Heart left ventricle (tissue), 16 donors: ENCODE data around the gene TRPM3. TPM values are rescaled to one million over a fixed set of nuclear protein-coding genes. Genes with fewer than 3 reads are reported as not detected.

Experiments used
- ATAC-seq, 4 donors: fragments of 200-7000 bp; cut with Tn5 transposase; one replicate each; pipeline ENCODE4 v1.9.1; 2020 to 2022; ENCODE audit warnings: moderate library complexity in 4 of 4, mild to moderate bottlenecking in 3 of 4, moderate number of reproducible peaks in 1 of 4
- DNase-seq, 5 donors: peaks; one replicate each; pipeline ENCODE4 v3.0.0-alpha.2; 2020
- H3K27ac ChIP-seq, 12 donors: fragments of 200-600 bp; sonication (generic) in 4 of 12; one replicate each; pipeline versions ENCODE4 v1.5.0 to v1.8.0; 2016 to 2022; ENCODE audit warnings: mild to moderate bottlenecking in 2 of 12
- H3K27me3 ChIP-seq, 9 donors: fragments of 200-600 bp; sonication (generic) in 2 of 9; one replicate each; pipeline versions ENCODE4 v1.5.1 to v1.8.0; 2016 to 2022; ENCODE audit warnings: mild to moderate bottlenecking in 3 of 9
- H3K36me3 ChIP-seq, 9 donors: fragments of 200-600 bp; sonication (generic) in 2 of 9; one replicate each; pipeline versions ENCODE4 v1.5.0 to v1.8.0; 2018 to 2022; ENCODE audit warnings: mild to moderate bottlenecking in 2 of 9
- H3K4me1 ChIP-seq, 12 donors: fragments of 200-600 bp; sonication (generic) in 4 of 12; one replicate each; pipeline versions ENCODE4 v1.5.0 to v1.8.0; 2016 to 2022; ENCODE audit warnings: mild to moderate bottlenecking in 3 of 12
- H3K4me3 ChIP-seq, 12 donors: fragments of 200-600 bp; sonication (generic) in 4 of 12; one replicate each; pipeline versions ENCODE4 v1.5.0 to v1.8.0; 2017 to 2022; ENCODE audit warnings: mild to moderate bottlenecking in 9 of 12, moderate library complexity in 4 of 12
- H3K9me3 ChIP-seq, 12 donors: fragments of 200-600 bp; sonication (generic) in 4 of 12; one replicate each; pipeline versions ENCODE4 v1.5.0 to v1.8.0; 2016 to 2022; ENCODE audit warnings: mild to moderate bottlenecking in 1 of 12
- CTCF ChIP-seq, 12 donors: fragments of 200-600 bp; sonication (generic) in 4 of 12; IDR thresholded peaks; one replicate each; pipeline versions ENCODE4 v1.5.0 to v1.8.0; 2018 to 2022; ENCODE audit warnings: antibody characterized with exemption in 12 of 12, mild to moderate bottlenecking in 5 of 12
- POLR2A ChIP-seq, 2 donors: fragments of 450-650 bp; IDR thresholded peaks; one replicate each; pipeline ENCODE4 v1.6.1; 2017; ENCODE audit warnings: antibody characterized with exemption in 2 of 2, mild to moderate bottlenecking in 2 of 2, moderate library complexity in 2 of 2
- WGBS, 4 donors: extraction: QIAGEN DNeasy Blood & Tissue Kit in 2 of 4; methylation state at CpG; one replicate each; pipeline versions ENCODE4 v1.1.5 to v1.1.7; 2013 to 2018; 5-methylcytosine and 5-hydroxymethylcytosine counted together
- intact Hi-C, 10 donors: fragments of 100-400 bp; cut with DNase I; formaldehyde crosslinking; loops; one replicate each; pipeline versions ENCODE4 v1.11.1 to v1.14.2; 2022
- polyA plus RNA-seq, 2 donors: library from polyadenylated mRNA; stranded (reverse); fragments of 200-250 nt; gene quantifications; one replicate each; pipeline ENCODE4 v1.2.3, GENCODE V29; 2013
- total RNA-seq, 9 donors: library from RNA; depleted of rRNA in 2 of 9; stranded (reverse); fragments of >200 nt in 2 of 9; fragmentation: NEBNext Ultra II Directional in 3 of 9; extraction: Animal tissue kit (Norgen Biotek cat#: 25700) in 3 of 9; gene quantifications; one replicate each; pipeline versions ENCODE4 v1.1.0 to v1.2.4, GENCODE V29; 2016 to 2023
- donor health status: ischemic (EF 13 %, LVEDD 7.1; RV severe dilation, severe dysfunction).
- donor health status: healthy with polysubstance abuse.
- donor health status: DM: no; HTN: yes; CAD: no.
- donor health status: DM: no; HTN: no; CAD: no.
- donor health status: ischemic (EF 25% LVEDD 6.9; RV normal size, moderate dysfunction).
- donor health status: ischemic (EF 25% LVEDD 5.7; RV mildly dilated, moderate dysfunction).
- donor health status: healthy.
- donor health status: DM: yes; HTN: yes; CAD: no.
- donor health status: ischemic (EF 35%, LVEDD 5.7; RV mildly dilated, moderate dysfunction).
- donor health status: nonischemic (EF 11% LVEDD 7.7; RV severe dilation, severe dysfunction).
- donor health status: DM: yes; HTN: yes; CAD: no.
- donor health status: PGD.
- donor health status: ischemic (EF 29% LVEDD 5.4; RV normal size, mild dysfunction).
- donor health status: nonischemic (EF 23%, LVEDD 6.1; RV moderate dilation, normal function).

The TRPM3 gene
- total and polyA plus RNA-seq, 11 donors: 0.02 to 0.91 (median 0.10) TPM; not detected in 1

- intact Hi-C loops: loop anchor here in 8 of 10 donors (5.0 to 10.0 kb wide), 8 partner anchors 74 to 1776 kb away; partner anchors contain the start of genes KLF9 (in 3 of the 8) and ZFAND5 (in 1 of the 8)
- ATAC-seq (no peak), DNase-seq (no peak)
- TF ChIP-seq CTCF (IDR thresholded peaks at IDR 0.05): no peak
- no peak for TF ChIP-seq POLR2A (IDR thresholded peaks at IDR 0.05)
- Histone ChIP-seq H3K4me1 (peaks cover 9 to 63% (median 43%) of the 10 kb centered on the region in 12 donors), H3K36me3 (no peaks in the 10 kb centered on the region), H3K9me3 (no peaks in the 10 kb centered on the region), H3K27me3 (no peaks in the 10 kb centered on the region), H3K4me3 (no peak overlapping the region), H3K27ac (peak overlapping the region in 11 of 12 donors; percentile 59 to 92 (median 83))
- 84 to 93% (median 89%) methylated on average over 11 of the region's 11 CpGs for WGBS, 4 donors
Measured at GRCh38 chr9:70588381-70588780, 533.0 kb downstream of the TRPM3 start.

GRCh38 chr9:70587201-70587600 lies 534.2 kb downstream of the TRPM3 start:
- H3K27ac ChIP-seq: peak overlapping the region; percentile 59 to 92 (median 83)
- ATAC-seq (peak; percentile 69 to 83 (median 78)), DNase-seq (peak in 2 of 5 donors; percentile 44 to 47)
- no peaks in the 10 kb centered on the region for H3K9me3 ChIP-seq
- intact Hi-C loops: loop anchor here in 8 of 10 donors (5.0 to 10.0 kb wide), 8 partner anchors 72 to 1778 kb away; partner anchors contain the start of genes KLF9 (in 3 of the 8) and ZFAND5 (in 1 of the 8)
- WGBS, 4 donors: 0 to 20% (median 11%) methylated on average over 3 of the region's 3 CpGs
- TF ChIP-seq POLR2A (IDR thresholded peaks at IDR 0.05) (no peak), CTCF (IDR thresholded peaks at IDR 0.05) (no peak)
- no peaks in the 10 kb centered on the region for H3K36me3 ChIP-seq
- no peaks in the 10 kb centered on the region for H3K27me3 ChIP-seq
- peaks cover 9 to 63% (median 43%) of the 10 kb centered on the region in 12 donors for H3K4me1 ChIP-seq
- no peak overlapping the region for H3K4me3 ChIP-seq

- intact Hi-C loops: loop anchor here in 8 of 10 donors (5.0 to 10.0 kb wide), 8 partner anchors 72 to 1778 kb away; partner anchors contain the start of genes KLF9 (in 3 of the 8) and ZFAND5 (in 1 of the 8)
- WGBS, 4 donors: 55 to 73% (median 63%) methylated on average over 4 of the region's 4 CpGs
- ATAC-seq: no peak
- H3K9me3 ChIP-seq: no peaks in the 10 kb centered on the region
- peaks cover 9 to 63% (median 43%) of the 10 kb centered on the region in 12 donors for H3K4me1 ChIP-seq
- DNase-seq: no peak
- no peaks in the 10 kb centered on the region for H3K27me3 ChIP-seq
- H3K27ac ChIP-seq: peak overlapping the region; percentile 59 to 92 (median 83)
- no peak for TF ChIP-seq POLR2A (IDR thresholded peaks at IDR 0.05)
- no peaks in the 10 kb centered on the region for H3K36me3 ChIP-seq
- H3K4me3 ChIP-seq: no peak overlapping the region
Measured at GRCh38 chr9:70586476-70586875, 534.9 kb downstream of the TRPM3 start.

GRCh38 chr9:70581955-70582350 lies 539.5 kb downstream of the TRPM3 start:
- no peaks in the 10 kb centered on the region for H3K36me3 ChIP-seq
- TF ChIP-seq POLR2A (IDR thresholded peaks at IDR 0.05) (no peak), CTCF (IDR thresholded peaks at IDR 0.05) (no peak)
- no peaks in the 10 kb centered on the region for H3K9me3 ChIP-seq
- ATAC-seq (no peak), DNase-seq (no peak)
- WGBS, 4 donors: 81 to 90% (median 88%) methylated on average over 2 of the region's 2 CpGs
- intact Hi-C loops: loop anchor here in 2 of 10 donors (5.0 to 10.0 kb wide), 3 partner anchors 67 to 1783 kb away; partner anchors contain the start of gene ZFAND5 (in 1 of the 2)
- no peak overlapping the region for H3K4me3 ChIP-seq
- no peaks in the 10 kb centered on the region for H3K27me3 ChIP-seq
- no peak overlapping the region for H3K27ac ChIP-seq
- H3K4me1 ChIP-seq: peaks cover 3 to 33% (median 26%) of the 10 kb centered on the region in 12 donors
